ENCODE data around the gene UROD.
"Not testable (repeated sequence)": the region's sequence is repeated elsewhere in the genome, so short reads cannot be mapped to it uniquely, and the experiment has no call there.

UROD gene

GRCh38 chr1:45043094-45043493 is 31.0 kb downstream of the UROD start:
- DNase-seq: no peak

- DNase-seq: no peak
Measured at GRCh38 chr1:45044916-45045315, 32.9 kb downstream of the UROD start.

- DNase-seq: no peak
Measured at GRCh38 chr1:45047032-45047431, 35.0 kb downstream of the UROD start.

GRCh38 chr1:45051005-45051772 is 39.1 kb downstream of the UROD start:
- no peak for DNase-seq

GRCh38 chr1:45057542-45057941 is 45.5 kb downstream of the UROD start:
- no peak for DNase-seq

- DNase-seq: no peak
Measured at GRCh38 chr1:45059829-45060228, 47.8 kb downstream of the UROD start.

GRCh38 chr1:45062463-45062862 is 50.4 kb downstream of the UROD start:
- DNase-seq: not testable (repeated sequence)

GRCh38 chr1:45065083-45065482 is 53.0 kb downstream of the UROD start:
- no peak for DNase-seq

Measured in activated effector memory CD4-positive, alpha-beta T cell treated with anti-CD3 and anti-CD28 coated beads, Interleukin-2, amount 50 U/mL, for 16 hours (primary cell).